A549 (cell line): ENCODE measurements around the gene BEX3.

Experiments
- EP300 ChIP-seq, 2 experiments: fragments of >200 bp; sonication (Bioruptor Twin); formaldehyde crosslinking; IDR thresholded peaks; 2 replicates in 1 of 2; 3 replicates in 1 of 2; pipeline ENCODE4 v1.6.1; 2016 to 2017
- JUNB ChIP-seq: fragments of >200 bp; sonication (Bioruptor Twin); formaldehyde crosslinking; IDR thresholded peaks from 2 replicates; pipeline ENCODE4 v1.6.1; 2016

GRCh38 chrX:103382877-103383276, 6.5 kb downstream of the BEX3 start:
- no peak for TF ChIP-seq JUNB
- TF ChIP-seq EP300 (IDR thresholded peaks at IDR 0.05), result no peak
